COLO829 (cell line): ENCODE data around the gene RASAL1.
"Not testable (repeated sequence)": the region's sequence is repeated elsewhere in the genome, so short reads cannot be mapped to it uniquely, and the experiment has no call there.

Experiments
- DNase-seq: peaks from one replicate; pipeline ENCODE4 v3.0.0; 2012; ENCODE audit warnings: low spot score

The RASAL1 gene

GRCh38 chr12:113161415-113162016 is 26.0 kb upstream of the RASAL1 start:
- DNase-seq, result peak; percentile 65

GRCh38 chr12:113159937-113160336 is 24.4 kb upstream of the RASAL1 start:
- no peak for DNase-seq

DNA sequence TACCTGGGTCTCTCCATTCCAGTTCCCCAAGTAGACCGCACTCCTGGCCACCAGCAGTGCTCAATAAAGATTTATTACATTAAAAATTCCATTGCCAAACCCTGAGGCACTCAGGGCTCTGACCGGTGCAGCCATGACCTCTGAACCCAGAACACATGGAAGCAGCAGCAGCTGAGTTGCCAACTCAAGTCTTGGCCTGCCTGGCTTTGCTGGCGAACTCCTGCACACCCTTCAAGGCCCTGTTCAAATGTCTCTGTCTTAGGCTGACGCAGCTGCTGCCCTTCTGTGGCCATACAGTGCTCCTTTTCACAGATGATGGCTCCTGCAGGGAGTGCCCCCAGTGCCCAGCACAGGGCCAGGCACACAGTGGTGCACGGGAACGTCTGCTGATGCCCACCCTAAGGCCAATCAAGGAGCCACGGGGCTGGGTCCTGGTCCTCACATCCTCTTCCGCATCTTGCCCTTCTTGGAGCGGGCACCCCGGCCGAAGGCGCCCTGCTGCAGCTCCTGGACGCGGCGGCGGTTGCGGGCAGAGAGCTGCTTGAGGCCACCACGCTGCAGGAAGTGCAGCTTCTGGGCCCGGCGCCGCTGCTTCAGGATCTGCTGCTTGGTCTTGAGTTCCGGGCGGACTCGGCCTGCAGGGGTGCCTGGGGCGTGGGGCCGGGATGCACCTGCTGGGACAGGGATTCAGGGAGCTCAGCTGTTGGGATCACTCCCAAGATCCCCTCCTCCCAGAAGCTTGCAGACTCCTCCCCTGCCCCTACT is 23.1 kb upstream of the RASAL1 start:
- no peak for DNase-seq

- no peak for DNase-seq
Measured at GRCh38 chr12:113157218-113157859, 21.8 kb upstream of the RASAL1 start.

GRCh38 chr12:113155646-113156045 is 20.1 kb upstream of the RASAL1 start:
- no peak for DNase-seq

DNA sequence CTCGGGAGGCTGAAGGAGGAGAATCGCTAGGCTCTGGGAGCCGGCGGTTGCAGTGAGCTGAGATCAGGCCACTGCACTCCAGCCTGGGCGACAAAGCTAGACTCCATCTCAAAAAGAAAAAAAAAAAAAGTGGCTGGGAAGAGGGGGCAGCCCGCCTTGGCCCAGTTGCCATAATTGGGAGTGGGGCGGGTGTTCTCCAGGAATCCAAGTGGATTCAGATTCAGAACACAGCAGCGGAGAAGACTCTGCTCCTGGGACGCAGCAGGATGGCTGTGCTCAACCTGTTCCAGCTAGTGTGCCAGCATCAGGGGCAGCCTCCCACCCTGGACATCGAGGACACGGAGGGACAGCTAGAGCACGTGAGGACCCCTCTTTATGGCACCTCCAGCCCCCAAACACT is 19.5 kb upstream of the RASAL1 start:
- no peak for DNase-seq

- no peak for DNase-seq
Measured at GRCh38 chr12:113154351-113154973, 18.9 kb upstream of the RASAL1 start.

GRCh38 chr12:113152835-113153814 is 17.6 kb upstream of the RASAL1 start:
- DNase-seq, result peak; percentile 68

DNA sequence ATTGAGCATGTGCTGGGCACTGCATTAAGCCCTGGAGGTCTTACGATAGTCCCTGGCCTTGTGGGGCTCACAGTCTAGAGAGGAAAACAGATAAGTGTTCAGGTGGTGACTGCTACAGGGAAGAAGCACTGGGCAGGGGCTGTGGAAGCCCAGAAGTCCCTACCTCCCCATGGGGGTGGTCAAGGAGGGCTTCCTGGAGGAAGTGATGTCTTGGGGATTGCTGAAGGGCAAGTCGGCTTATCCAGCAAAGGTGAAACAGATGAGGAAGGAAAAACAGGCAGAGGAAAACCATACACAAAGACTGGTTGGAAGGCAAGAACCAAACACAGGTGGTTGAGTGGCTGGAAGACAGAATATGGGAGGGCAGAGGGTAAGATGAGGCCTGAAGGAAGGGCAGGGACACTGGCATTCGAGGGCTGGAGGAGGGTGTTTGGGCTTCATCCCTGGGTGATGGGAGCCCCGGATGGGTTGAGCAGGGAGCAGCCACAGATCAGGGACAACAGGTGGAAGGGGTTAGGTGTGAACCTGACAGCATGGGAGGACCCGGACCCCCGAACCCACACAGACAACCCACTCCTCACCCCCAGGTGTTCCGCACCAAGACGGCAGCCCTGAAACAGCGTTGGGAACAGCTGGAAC is 16.8 kb upstream of the RASAL1 start:
- no peak for DNase-seq

DNA sequence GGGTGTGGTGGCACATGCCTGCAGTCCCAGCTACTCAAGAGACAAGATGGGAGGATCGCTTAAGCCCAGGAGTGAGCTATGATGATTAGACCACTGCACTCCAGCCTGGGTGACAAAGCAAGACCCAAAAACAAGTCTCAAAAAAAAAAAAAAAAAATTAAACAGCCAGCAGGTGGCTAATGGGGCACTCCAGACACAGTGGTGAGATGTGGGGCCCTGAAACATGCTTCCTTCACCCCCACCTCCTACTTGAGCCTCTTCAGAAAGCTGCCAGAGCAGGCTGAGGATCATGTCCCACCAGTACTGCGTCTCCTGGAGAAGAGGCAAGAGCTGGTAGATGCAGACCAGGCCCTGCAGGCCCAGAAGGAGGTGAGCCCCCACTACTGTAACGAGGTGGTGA is 16.1 kb upstream of the RASAL1 start:
- no peak for DNase-seq

DNA sequence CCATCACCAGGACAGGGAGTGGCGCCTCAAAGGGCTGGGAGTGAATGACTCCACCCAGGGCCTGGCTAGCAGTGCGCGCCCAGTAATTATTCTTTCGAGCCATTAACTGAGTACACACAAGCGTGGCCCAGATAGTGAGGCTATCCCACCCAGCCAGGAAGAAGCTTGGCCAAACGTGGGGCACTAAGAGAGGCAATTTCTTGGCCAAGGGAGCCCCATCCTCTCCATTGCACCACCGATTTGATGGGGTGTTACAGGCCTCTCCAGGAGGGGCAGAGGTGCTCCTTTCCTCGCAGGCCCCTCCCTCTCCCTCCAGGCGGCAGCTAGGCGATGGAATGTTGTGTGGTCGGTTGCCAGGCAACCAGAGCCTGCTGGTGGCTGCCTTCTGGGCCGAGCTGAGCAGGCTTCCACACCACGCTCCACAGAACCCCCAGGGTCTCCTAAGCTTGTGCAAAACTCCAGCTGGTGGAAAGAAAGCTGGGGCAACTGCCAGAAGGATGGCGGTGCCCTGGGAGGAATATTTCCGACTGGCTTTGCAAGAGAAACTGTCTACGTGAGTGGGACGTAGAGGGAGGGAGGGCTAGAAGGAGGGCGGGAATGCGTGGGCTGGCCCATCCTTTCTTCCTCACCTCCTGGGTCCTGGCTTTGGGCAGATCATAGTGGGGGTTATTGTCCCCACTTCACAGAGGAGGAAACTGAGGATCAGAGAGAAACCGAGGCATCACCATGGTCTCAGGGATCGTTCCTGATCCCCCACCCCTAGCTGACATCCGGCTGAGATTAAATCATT is 14.0 kb upstream of the RASAL1 start, which contains the start of gene CFAP73:
Gene CFAP73 (plus strand): TSS at position 364 of the 790 bp plus-strand sequence. CDS start 134 bp downstream, at position 498.
- DNase-seq, result peak; percentile 87

GRCh38 chr12:113146999-113147398 is 11.4 kb upstream of the RASAL1 start:
- no peak for DNase-seq

GRCh38 chr12:113145720-113146551 is 10.4 kb upstream of the RASAL1 start:
- no peak for DNase-seq

DNA sequence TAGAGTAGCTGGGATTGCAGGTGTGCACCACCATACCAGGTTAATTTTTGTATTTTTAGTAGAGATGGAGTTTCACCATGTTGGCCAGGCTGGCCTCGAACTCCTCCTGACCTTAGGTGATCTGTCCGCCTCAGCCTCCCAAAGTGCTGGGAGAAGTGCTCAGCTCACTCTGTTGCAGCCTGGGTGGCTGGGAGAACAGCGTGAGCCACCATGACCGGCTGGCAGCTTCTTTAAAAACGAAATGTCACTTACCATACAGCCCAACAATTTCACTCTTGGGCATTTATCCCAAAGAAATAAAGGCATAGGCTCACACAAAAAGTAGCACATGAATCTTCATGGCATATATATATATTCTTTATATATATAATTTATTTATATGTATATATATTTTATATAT is 9.2 kb upstream of the RASAL1 start:
- DNase-seq, result no peak

GRCh38 chr12:113143959-113144358 is 8.4 kb upstream of the RASAL1 start:
- no peak for DNase-seq

- DNase-seq, result no peak
Measured at GRCh38 chr12:113142886-113143332, 7.3 kb upstream of the RASAL1 start.

GRCh38 chr12:113142173-113142885 is 6.8 kb upstream of the RASAL1 start:
- DNase-seq, result peak; percentile 90

- DNase-seq, result not testable (repeated sequence)
Measured at GRCh38 chr12:113141716-113142115, 6.2 kb upstream of the RASAL1 start.
